Adrenal gland (tissue), 12 donors: ENCODE results near the gene SOCS7. TPM values are rescaled to one million over a fixed set of nuclear protein-coding genes. Genes with fewer than 3 reads are reported as not detected.
A peak's percentile ranks its signal among the peaks of the same experiment; 100 is the strongest.

Source experiments
- DNase-seq, 7 donors: peaks; one replicate each; pipeline ENCODE4 v3.0.0-alpha.2; 2019 to 2020
- H3K27ac ChIP-seq, 5 donors: fragments of 200-600 bp; sonication (generic) in 4 of 5; 1 replicate in 3 of 5; 2 replicates in 2 of 5; pipeline versions ENCODE4 v1.5.1 to v1.8.0; 2016 to 2020; ENCODE audit warnings: mild to moderate bottlenecking in 1 of 5
- H3K27me3 ChIP-seq: fragments of 200-600 bp; 2 replicates; pipeline ENCODE4 v1.8.0; 2021
- H3K36me3 ChIP-seq, 2 donors: fragments of 200-600 bp; replicated peaks in 1 of 2; 1 replicate in 1 of 2; 2 replicates in 1 of 2; pipeline versions ENCODE4 v1.5.1 to v1.8.0; 2018 to 2022
- H3K4me1 ChIP-seq, 2 donors: fragments of 200-600 bp; replicated peaks in 1 of 2; 1 replicate in 1 of 2; 2 replicates in 1 of 2; pipeline versions ENCODE4 v1.5.1 to v1.8.0; 2018 to 2021
- H3K4me3 ChIP-seq, 4 donors: fragments of 200-600 bp; sonication (generic) in 3 of 4; one replicate each; pipeline ENCODE4 v1.5.1; 2016 to 2018
- H3K9me3 ChIP-seq, 3 donors: fragments of 200-600 bp; sonication (generic) in 1 of 3; replicated peaks in 1 of 3; 1 replicate in 2 of 3; 2 replicates in 1 of 3; pipeline versions ENCODE4 v1.5.1 to v1.8.0; 2016 to 2021
- POLR2A ChIP-seq, 2 donors: fragments of 450-650 bp; IDR thresholded peaks; one replicate each; pipeline ENCODE4 v1.6.1; 2017; ENCODE audit warnings: antibody characterized with exemption in 2 of 2, mild to moderate bottlenecking in 2 of 2, moderate library complexity in 1 of 2
- WGBS, 4 donors: extraction: QIAGEN DNeasy Blood & Tissue Kit in 2 of 4; methylation state at CpG; one replicate each; pipeline versions ENCODE4 v1.1.5 to v1.1.7; 2013 to 2017; 5-methylcytosine and 5-hydroxymethylcytosine counted together
- intact Hi-C, 2 donors: fragments of 100-400 bp; cut with DNase I; formaldehyde crosslinking; loops; one replicate each; pipeline versions ENCODE4 v1.14.1 to v1.15.0; 2022 to 2023
- polyA plus RNA-seq, 3 donors: library from polyadenylated mRNA; stranded (reverse); fragments of 200-250 nt in 2 of 3; fragments of 350-450 nt in 1 of 3; fragmentation: Illumina TruSeq in 1 of 3; extraction: RNeasy Lipid Tissue Mini Kit (QIAGEN cat#74804) in 1 of 3; gene quantifications; one replicate each; pipeline ENCODE4 v1.2.3, GENCODE V29; 2013 to 2014
- total RNA-seq, 9 donors: library from RNA; depleted of rRNA in 4 of 9; stranded (reverse); fragments of >200 nt in 4 of 9; fragments of 120-200 nt in 1 of 9; fragmentation: NEBNext Ultra II Directional in 1 of 9; extraction: Animal tissue kit (Norgen Biotek cat#: 25700) in 1 of 9; gene quantifications; one replicate each; pipeline versions ENCODE4 v1.1.0 to v1.2.4, GENCODE V29; 2013 to 2023
- TF ChIP-seq, protein P1 (sequence below), 6 experiments: fragments of 450-650 bp in 4 of 6; fragments of 200-600 bp in 2 of 6; sonication (generic) in 1 of 6; IDR thresholded peaks; 1 replicate in 5 of 6; 2 replicates in 1 of 6; pipeline versions ENCODE4 v1.5.1 to v1.8.0; 2016 to 2021; ENCODE audit warnings: antibody characterized with exemption in 6 of 6, mild to moderate bottlenecking in 2 of 6, moderate library complexity in 1 of 6
- donor health status: healthy with polysubstance abuse.
- donor health status: Bipolar disorder and iron deficiency.
- donor health status: DM: yes; HTN: yes; CAD: no.
- donor health status: DM: no; HTN: no; CAD: no.
- donor health status: DM: no; HTN: no; CAD: no.
- donor health status: DM: yes; HTN: yes; CAD: no.

The SOCS7 gene
- total and polyA plus RNA-seq, 12 donors, result 2.7 to 51.3 (median 18.5) TPM

DNA sequence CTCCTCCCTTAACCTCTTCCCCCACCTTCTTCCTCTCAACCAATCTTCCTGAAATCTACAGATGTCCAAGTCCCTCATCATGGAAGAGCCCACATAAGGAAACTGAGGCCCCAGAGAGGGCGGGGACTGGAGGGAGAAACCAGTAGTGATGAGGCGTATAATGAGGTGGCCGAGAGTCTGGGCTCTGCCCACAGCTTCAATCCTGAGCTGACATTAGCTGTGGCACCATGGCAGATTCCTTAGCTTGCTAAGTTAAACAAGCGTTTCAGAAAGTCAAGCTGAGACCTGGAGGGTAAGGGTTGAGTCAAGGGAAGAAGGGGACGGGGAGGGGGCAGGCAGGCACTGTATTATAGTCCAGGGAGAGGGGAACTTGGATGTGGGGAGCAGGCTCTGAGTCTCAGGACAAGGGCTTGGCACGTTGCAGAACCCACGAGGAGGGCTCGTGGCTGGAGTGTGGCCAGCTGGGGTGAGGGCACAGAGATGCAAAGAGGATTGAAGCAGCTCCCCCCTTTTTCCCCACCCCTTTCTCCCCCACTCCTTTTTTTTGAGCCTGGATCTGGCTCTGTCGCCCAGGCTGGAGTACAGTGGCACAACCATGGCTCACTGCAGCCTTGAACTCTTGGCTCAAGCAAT is 89.9 kb downstream of the SOCS7 start:
- intact Hi-C loops, result loop anchor here in 1 of 2 donors (5.0 kb wide), 1 partner anchor 46 kb away; no protein-coding TSS in a partner anchor
- 62 to 73% (median 68%) methylated on average over 9 of the region's 9 CpGs for WGBS, 4 donors
- Histone ChIP-seq H3K4me3 (no peak overlapping the region), H3K27me3 (no peaks in the 10 kb centered on the region), H3K4me1 (peaks cover 12 to 20% of the 10 kb centered on the region in 2 donors), H3K36me3 (no peaks in the 10 kb centered on the region), H3K9me3 (no peaks in the 10 kb centered on the region), H3K27ac (no peak overlapping the region)
- TF ChIP-seq POLR2A (IDR thresholded peaks at IDR 0.05), result no peak
- TF ChIP-seq, protein P1, sequence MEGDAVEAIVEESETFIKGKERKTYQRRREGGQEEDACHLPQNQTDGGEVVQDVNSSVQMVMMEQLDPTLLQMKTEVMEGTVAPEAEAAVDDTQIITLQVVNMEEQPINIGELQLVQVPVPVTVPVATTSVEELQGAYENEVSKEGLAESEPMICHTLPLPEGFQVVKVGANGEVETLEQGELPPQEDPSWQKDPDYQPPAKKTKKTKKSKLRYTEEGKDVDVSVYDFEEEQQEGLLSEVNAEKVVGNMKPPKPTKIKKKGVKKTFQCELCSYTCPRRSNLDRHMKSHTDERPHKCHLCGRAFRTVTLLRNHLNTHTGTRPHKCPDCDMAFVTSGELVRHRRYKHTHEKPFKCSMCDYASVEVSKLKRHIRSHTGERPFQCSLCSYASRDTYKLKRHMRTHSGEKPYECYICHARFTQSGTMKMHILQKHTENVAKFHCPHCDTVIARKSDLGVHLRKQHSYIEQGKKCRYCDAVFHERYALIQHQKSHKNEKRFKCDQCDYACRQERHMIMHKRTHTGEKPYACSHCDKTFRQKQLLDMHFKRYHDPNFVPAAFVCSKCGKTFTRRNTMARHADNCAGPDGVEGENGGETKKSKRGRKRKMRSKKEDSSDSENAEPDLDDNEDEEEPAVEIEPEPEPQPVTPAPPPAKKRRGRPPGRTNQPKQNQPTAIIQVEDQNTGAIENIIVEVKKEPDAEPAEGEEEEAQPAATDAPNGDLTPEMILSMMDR (IDR thresholded peaks at IDR 0.05), result no peak
- no peak for DNase-seq

DNA sequence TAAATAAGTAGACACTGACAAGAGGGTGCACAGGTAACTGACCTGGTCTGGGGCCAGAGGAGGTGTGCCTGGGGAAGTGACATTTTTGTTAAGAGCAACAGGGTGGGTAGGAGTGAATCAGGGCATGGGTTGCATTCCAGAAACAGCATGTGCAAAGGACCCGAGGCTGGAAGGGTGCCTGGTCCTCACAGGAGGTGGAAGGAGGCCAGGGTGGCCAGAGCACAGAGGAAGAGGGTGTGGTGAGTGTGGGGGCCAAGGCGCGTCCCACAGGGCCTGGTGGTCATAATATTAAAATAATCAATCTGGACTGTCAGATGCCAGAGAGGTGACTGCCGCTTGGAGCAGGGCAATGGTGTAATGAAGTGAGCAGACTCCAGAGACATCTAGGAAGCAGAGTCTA is 90.9 kb downstream of the SOCS7 start:
- no peaks in the 10 kb centered on the region for H3K9me3 ChIP-seq
- no peaks in the 10 kb centered on the region for H3K36me3 ChIP-seq
- intact Hi-C loops, result loop anchor here in 1 of 2 donors (5.0 kb wide), 1 partner anchor 45 kb away; no protein-coding TSS in a partner anchor
- DNase-seq, result no peak
- H3K4me1 ChIP-seq, result peaks cover 12 to 21% of the 10 kb centered on the region in 2 donors
- no peaks in the 10 kb centered on the region for H3K27me3 ChIP-seq
- no peak overlapping the region for H3K4me3 ChIP-seq
- no peak overlapping the region for H3K27ac ChIP-seq
- TF ChIP-seq POLR2A (IDR thresholded peaks at IDR 0.05), result no peak
- TF ChIP-seq, protein P1 (IDR thresholded peaks at IDR 0.05), result no peak
- WGBS, 4 donors, result 41 to 53% (median 52%) methylated on average over 4 of the region's 4 CpGs

DNA sequence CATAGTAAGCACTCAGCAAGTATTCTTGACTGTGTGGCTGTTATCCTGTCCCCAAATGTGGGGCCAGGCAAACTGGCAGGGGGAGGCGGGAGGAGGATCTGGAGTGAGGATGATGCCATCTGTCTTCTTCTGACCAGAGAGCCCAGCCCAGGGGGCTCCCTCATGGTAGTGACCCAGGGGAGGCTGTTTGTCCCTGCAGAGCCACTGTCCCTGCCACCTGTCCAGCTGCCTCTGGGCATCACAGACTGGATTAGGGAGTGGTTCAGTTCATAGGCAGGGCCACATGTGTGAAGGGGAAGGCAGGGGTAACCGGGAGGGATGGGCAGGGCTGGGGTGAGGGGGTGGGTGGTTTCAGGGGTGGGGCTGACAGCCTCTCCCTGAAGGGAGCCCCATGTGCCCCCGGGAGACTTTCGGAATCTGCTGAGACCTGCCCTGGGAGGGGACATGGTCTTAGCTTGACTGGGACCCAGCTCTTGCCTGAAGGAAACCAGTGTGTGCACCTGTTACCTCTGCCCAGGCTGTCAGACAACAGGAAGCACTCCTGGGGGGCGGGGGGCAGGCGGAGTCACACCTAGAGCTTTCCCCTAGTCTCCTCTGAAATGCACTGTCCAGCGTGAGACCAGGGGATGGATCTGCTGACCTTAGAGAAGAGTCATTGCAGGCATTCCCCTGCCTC is 91.8 kb downstream of the SOCS7 start:
- no peak overlapping the region for H3K27ac ChIP-seq
- no peaks in the 10 kb centered on the region for H3K36me3 ChIP-seq
- H3K9me3 ChIP-seq, result no peaks in the 10 kb centered on the region
- intact Hi-C loops, result loop anchor here in 1 of 2 donors (5.0 kb wide), 1 partner anchor 44 kb away; no protein-coding TSS in a partner anchor
- peaks cover 12 to 31% of the 10 kb centered on the region in 2 donors for H3K4me1 ChIP-seq
- 69 to 76% (median 72%) methylated on average over 2 to 7 of the region's 7 CpGs for WGBS, 4 donors
- no peak for DNase-seq
- H3K27me3 ChIP-seq, result no peaks in the 10 kb centered on the region
- TF ChIP-seq, protein P1 (IDR thresholded peaks at IDR 0.05), result no peak
- no peak for TF ChIP-seq POLR2A (IDR thresholded peaks at IDR 0.05)
- no peak overlapping the region for H3K4me3 ChIP-seq

DNA sequence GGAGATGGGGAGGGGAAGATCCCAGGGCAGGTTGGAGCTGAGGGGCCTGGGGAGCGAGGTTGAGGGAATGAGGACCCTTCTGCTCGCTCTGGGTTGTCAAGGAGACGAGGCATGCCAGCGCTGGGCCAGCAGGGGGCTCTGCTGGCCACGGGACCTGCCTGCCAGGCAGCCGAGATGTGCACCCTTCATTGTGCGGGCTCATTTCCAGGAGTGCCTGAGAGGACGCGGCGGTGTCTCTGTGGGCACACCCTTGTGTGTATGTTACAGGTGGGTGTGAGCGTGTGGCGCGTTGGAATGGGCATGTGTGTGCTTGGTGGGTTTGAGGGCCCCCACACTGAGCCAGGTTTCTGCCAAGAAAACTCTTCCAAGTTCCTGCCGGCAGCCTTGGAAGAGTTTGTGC is 92.5 kb downstream of the SOCS7 start:
- no peak for TF ChIP-seq POLR2A (IDR thresholded peaks at IDR 0.05)
- TF ChIP-seq, protein P1 (IDR thresholded peaks at IDR 0.05), result peak; percentile 69 to 95 (median 92)
- Histone ChIP-seq H3K36me3 (no peaks in the 10 kb centered on the region), H3K4me1 (peaks cover 12 to 33% of the 10 kb centered on the region in 2 donors), H3K27ac (no peak overlapping the region), H3K9me3 (no peaks in the 10 kb centered on the region), H3K27me3 (no peaks in the 10 kb centered on the region), H3K4me3 (no peak overlapping the region)
- DNase-seq, result peak; percentile 63 to 90 (median 81)
- WGBS, 4 donors, result 6 to 15% (median 8%) methylated on average over 3 to 14 of the region's 14 CpGs
- intact Hi-C loops, result loop anchor here in 1 of 2 donors (5.0 kb wide), 1 partner anchor 43 kb away; no protein-coding TSS in a partner anchor
